Measurements from ENCODE around the gene CSRNP3. TPM values are rescaled to one million over a fixed set of nuclear protein-coding genes. Genes with fewer than 3 reads are reported as not detected.

Gene CSRNP3
- polyA plus RNA-seq, 2 of the 4 experiments (the other 2 are of a cell fraction) = 0.05 to 0.25 TPM

GRCh38 chr2:165462443-165462842, 7.1 kb upstream of the CSRNP3 start:
- WGBS (ENCODE audit: missing lambda C conversion rate) = 53% methylated on average over 3 of the region's 3 CpGs
- DNase-seq (ENCODE audit: low read depth in 1 of 2, low spot score in 1 of 2) = no peak
- POLR2A ChIA-PET = no interaction called here
- no peak overlapping the region for H3K4me3 ChIP-seq
- CTCF ChIA-PET = no interaction called here
- ATAC-seq = no peak
- no peak overlapping the region for H3K4me2 ChIP-seq
- TF ChIP-seq KDM1A (IDR thresholded peaks at IDR 0.05; ENCODE audit: low read depth) (no peak), RARB (CRISPR knock-in tag; IDR thresholded peaks at IDR 0.05) (no peak)
- H3K9me3 ChIP-seq = no peaks in the 10 kb centered on the region
- no peaks in the 10 kb centered on the region for H3K4me1 ChIP-seq
- no peak for FAIRE-seq
- no peak overlapping the region for H3K27ac ChIP-seq

- CTCF ChIA-PET = no interaction called here
- no peak for FAIRE-seq
Measured at GRCh38 chr2:165466386-165466785, 3.1 kb upstream of the CSRNP3 start.

More at GRCh38 chr2:165466386-165466785, 3.1 kb upstream of the CSRNP3 start:
- no peak overlapping the region for H3K27ac ChIP-seq
- 62% methylated on average over 2 of the region's 2 CpGs for WGBS (ENCODE audit: missing lambda C conversion rate)
- no peak overlapping the region for H3K4me3 ChIP-seq
- DNase-seq (ENCODE audit: low read depth in 1 of 2, low spot score in 1 of 2) (no peak), ATAC-seq (no peak)
- H3K4me1 ChIP-seq = no peaks in the 10 kb centered on the region
- TF ChIP-seq NR3C1 (IDR thresholded peaks at IDR 0.05) (no peak), RCOR1 (IDR thresholded peaks at IDR 0.05; ENCODE audit: low read depth, low read length) (no peak), ATOH8 (CRISPR knock-in tag; IDR thresholded peaks at IDR 0.05; ENCODE audit: low read depth) (no peak), HMGXB4 (CRISPR knock-in tag; IDR thresholded peaks at IDR 0.05; ENCODE audit: borderline replicate concordance) (no peak), HOXA7 (CRISPR knock-in tag; IDR thresholded peaks at IDR 0.05) (no peak), NFE2L2 (conservative IDR thresholded peaks at IDR 0.05; ENCODE audit: low read length) (no peak), TP53 (CRISPR knock-in tag; IDR thresholded peaks at IDR 0.05) (no peak), HEYL (CRISPR knock-in tag; IDR thresholded peaks at IDR 0.05) (no peak), FOSL2 (IDR thresholded peaks at IDR 0.05) (no peak), FOSL2 (CRISPR knock-in tag; IDR thresholded peaks at IDR 0.05) (no peak), RAD21 (conservative IDR thresholded peaks at IDR 0.05 in 1 of 2, IDR thresholded peaks at IDR 0.05 in 1 of 2) (no peak), EHMT2 (IDR thresholded peaks at IDR 0.05; ENCODE audit: low read depth) (no peak), CHD4 (IDR thresholded peaks at IDR 0.05; ENCODE audit: borderline replicate concordance) (no peak), ZFP36 (IDR thresholded peaks at IDR 0.05; ENCODE audit: borderline replicate concordance, partially characterized antibody) (no peak), CTCF (IDR thresholded peaks at IDR 0.05) (no peak), ZNF302 (CRISPR knock-in tag; IDR thresholded peaks at IDR 0.05) (no peak), PBX3 (IDR thresholded peaks at IDR 0.05) (no peak)
- H3K4me2 ChIP-seq = no peak overlapping the region
- POLR2A ChIA-PET = no interaction called here
- H3K9me3 ChIP-seq = no peaks in the 10 kb centered on the region
